A673 (cell line): ENCODE measurements around the gene CCSER1.

Experiments used
- EZH2 ChIP-seq: fragments of 200-600 bp; sonication (generic); IDR thresholded peaks from 2 replicates; pipeline ENCODE4 v1.6.1; 2017; ENCODE audit warnings: borderline replicate concordance, low read depth, mild to moderate bottlenecking, mixed read lengths, antibody characterized with exemption, low read length; ENCODE audit not compliant: poor library complexity, severe bottlenecking
- TF ChIP-seq, protein P1 (sequence below): fragments of 300-800, 200-600 bp; sonication (generic); conservative IDR thresholded peaks from 2 replicates; pipeline ENCODE4 v1.5.1; 2017; ENCODE audit warnings: low read depth, mild to moderate bottlenecking, antibody characterized with exemption, low read length, moderate library complexity, mixed read lengths

GRCh38 chr4:91212211-91212610 is 1085.0 kb downstream of the CCSER1 start:
- no peak for TF ChIP-seq EZH2
- TF ChIP-seq, protein P1, sequence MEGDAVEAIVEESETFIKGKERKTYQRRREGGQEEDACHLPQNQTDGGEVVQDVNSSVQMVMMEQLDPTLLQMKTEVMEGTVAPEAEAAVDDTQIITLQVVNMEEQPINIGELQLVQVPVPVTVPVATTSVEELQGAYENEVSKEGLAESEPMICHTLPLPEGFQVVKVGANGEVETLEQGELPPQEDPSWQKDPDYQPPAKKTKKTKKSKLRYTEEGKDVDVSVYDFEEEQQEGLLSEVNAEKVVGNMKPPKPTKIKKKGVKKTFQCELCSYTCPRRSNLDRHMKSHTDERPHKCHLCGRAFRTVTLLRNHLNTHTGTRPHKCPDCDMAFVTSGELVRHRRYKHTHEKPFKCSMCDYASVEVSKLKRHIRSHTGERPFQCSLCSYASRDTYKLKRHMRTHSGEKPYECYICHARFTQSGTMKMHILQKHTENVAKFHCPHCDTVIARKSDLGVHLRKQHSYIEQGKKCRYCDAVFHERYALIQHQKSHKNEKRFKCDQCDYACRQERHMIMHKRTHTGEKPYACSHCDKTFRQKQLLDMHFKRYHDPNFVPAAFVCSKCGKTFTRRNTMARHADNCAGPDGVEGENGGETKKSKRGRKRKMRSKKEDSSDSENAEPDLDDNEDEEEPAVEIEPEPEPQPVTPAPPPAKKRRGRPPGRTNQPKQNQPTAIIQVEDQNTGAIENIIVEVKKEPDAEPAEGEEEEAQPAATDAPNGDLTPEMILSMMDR, result no peak
